GM18873 (cell line): ENCODE results near the gene KCNJ5.

Source experiments
- ATAC-seq: cut with Tn5 transposase; IDR thresholded peaks from one replicate; pipeline ENCODE4 v1.9.1; 2021; ENCODE audit warnings: mild to moderate bottlenecking, moderate library complexity, moderate number of reproducible peaks; ENCODE audit not compliant: unreplicated experiment, low FRiP score

The KCNJ5 gene

GRCh38 chr11:128890543-128891368 is at the start of gene KCNJ5:
KCNJ5 (plus strand) TSS chr11:128891356; CDS start chr11:128911274, 19,918 bp downstream.
- no peak for ATAC-seq

GRCh38 chr11:128841461-128842072 is 49.6 kb upstream of the KCNJ5 start:
- ATAC-seq, result no peak

GRCh38 chr11:128843198-128843785 is 47.9 kb upstream of the KCNJ5 start:
- ATAC-seq, result no peak

GRCh38 chr11:128845334-128845780 is 45.8 kb upstream of the KCNJ5 start:
- no peak for ATAC-seq

GRCh38 chr11:128846985-128847384 is 44.2 kb upstream of the KCNJ5 start:
- ATAC-seq, result no peak

GRCh38 chr11:128848815-128849455 is 42.2 kb upstream of the KCNJ5 start:
- ATAC-seq, result peak; percentile 67

- ATAC-seq, result no peak
These were observed 38.7 kb upstream of the KCNJ5 start for GRCh38 chr11:128852327-128853023.

GRCh38 chr11:128853559-128853958 is 37.6 kb upstream of the KCNJ5 start:
- no peak for ATAC-seq

- ATAC-seq, result no peak
These were observed 36.3 kb upstream of the KCNJ5 start for GRCh38 chr11:128854841-128855240.

GRCh38 chr11:128856241-128856640 is 34.9 kb upstream of the KCNJ5 start:
- ATAC-seq, result no peak

GRCh38 chr11:128857341-128857740 is 33.8 kb upstream of the KCNJ5 start:
- ATAC-seq, result no peak

GRCh38 chr11:128859563-128860441 is 31.4 kb upstream of the KCNJ5 start:
- peak; percentile 58 for ATAC-seq

- ATAC-seq, result no peak
These were observed 30.4 kb upstream of the KCNJ5 start for GRCh38 chr11:128860571-128861361.

GRCh38 chr11:128862406-128862805 is 28.8 kb upstream of the KCNJ5 start:
- no peak for ATAC-seq

- no peak for ATAC-seq
These were observed 28.1 kb upstream of the KCNJ5 start for GRCh38 chr11:128862908-128863660.

GRCh38 chr11:128865490-128865889 is 25.7 kb upstream of the KCNJ5 start:
- no peak for ATAC-seq

GRCh38 chr11:128867277-128867676 is 23.9 kb upstream of the KCNJ5 start, which contains the start of gene KCNJ1:
KCNJ1 (minus strand) TSS chr11:128867296; CDS start chr11:128840243, 27,053 bp downstream.
- ATAC-seq, result no peak
